Neuronal stem cell (in vitro differentiated cells): ENCODE data around the gene HSD17B2.
A peak's percentile ranks its signal among the peaks of the same experiment; 100 is the strongest.

Source experiments
- DNase-seq: peaks from one replicate; pipeline ENCODE4 v3.0.0-alpha.2; 2013; ENCODE audit warnings: low spot score
- H2AFZ ChIP-seq: one replicate; pipeline ENCODE4 v1.6.1; 2013; ENCODE audit warnings: mild to moderate bottlenecking, low read length, inconsistent platforms
- H2AK5ac ChIP-seq: 2 replicates; pipeline ENCODE4 v1.6.1; 2013; ENCODE audit warnings: low read depth, mild to moderate bottlenecking, inconsistent platforms, low read length, moderate library complexity, mixed read lengths
- H2BK120ac ChIP-seq: 2 replicates; pipeline ENCODE4 v1.6.1; 2013; ENCODE audit warnings: low read depth, mild to moderate bottlenecking, inconsistent platforms, low read length, moderate library complexity, mixed read lengths
- H2BK12ac ChIP-seq: one replicate; pipeline ENCODE4 v1.6.1; 2013; ENCODE audit warnings: low read length, inconsistent platforms
- H2BK15ac ChIP-seq: 2 replicates; pipeline ENCODE4 v1.6.1; 2013; ENCODE audit warnings: mild to moderate bottlenecking, low read length, inconsistent platforms, mixed read lengths
- H2BK5ac ChIP-seq: one replicate; pipeline ENCODE4 v1.6.1; 2013; ENCODE audit warnings: inconsistent platforms, mild to moderate bottlenecking, low read length, moderate library complexity
- H3K14ac ChIP-seq: one replicate; pipeline ENCODE4 v1.6.1; 2013; ENCODE audit warnings: low read length, inconsistent platforms
- H3K18ac ChIP-seq: 2 replicates; pipeline ENCODE4 v1.6.1; 2013; ENCODE audit warnings: low read length, inconsistent platforms
- H3K23ac ChIP-seq: 2 replicates; pipeline ENCODE4 v1.6.1; 2013; ENCODE audit warnings: low read depth, mild to moderate bottlenecking, mixed read lengths, low read length, inconsistent platforms; ENCODE audit not compliant: poor library complexity
- H3K27ac ChIP-seq: replicated peaks from 3 replicates; pipeline ENCODE4 v1.5.1; 2013; ENCODE audit warnings: low read length, inconsistent platforms
- H3K27me3 ChIP-seq, 3 experiments: 2 replicates each; pipeline ENCODE4 v1.6.1; 2013; ENCODE audit warnings: low read length in 3 of 3, mild to moderate bottlenecking in 2 of 3, inconsistent platforms in 1 of 3, low read depth in 1 of 3, mixed read lengths in 1 of 3, moderate library complexity in 1 of 3; ENCODE audit not compliant: control insufficient read depth in 3 of 3, insufficient read depth in 3 of 3
- H3K36me3 ChIP-seq, 2 donors: replicated peaks in 1 of 2; 2 replicates each; pipeline ENCODE4 v1.6.1; 2013; ENCODE audit warnings: low read length in 2 of 2; ENCODE audit not compliant: control insufficient read depth in 2 of 2, insufficient read depth in 2 of 2
- H3K4ac ChIP-seq: 2 replicates; pipeline ENCODE4 v1.6.1; 2013; ENCODE audit warnings: inconsistent platforms, mild to moderate bottlenecking, low read length, moderate library complexity
- H3K4me1 ChIP-seq, 2 donors: 1 replicate in 1 of 2; 2 replicates in 1 of 2; pipeline ENCODE4 v1.6.1; 2013; ENCODE audit warnings: low read length in 2 of 2, low read depth in 1 of 2; ENCODE audit not compliant: control insufficient read depth in 2 of 2, insufficient read depth in 1 of 2
- H3K4me2 ChIP-seq: one replicate; pipeline ENCODE4 v1.6.1; 2013; ENCODE audit warnings: mild to moderate bottlenecking, low read length, inconsistent platforms; ENCODE audit not compliant: insufficient read depth, poor library complexity, severe bottlenecking
- H3K4me3 ChIP-seq, 2 donors: 2 replicates each; pipeline ENCODE4 v1.5.1; 2013; ENCODE audit warnings: low read length in 2 of 2, mild to moderate bottlenecking in 2 of 2, inconsistent platforms in 1 of 2, moderate library complexity in 1 of 2
- H3K79me1 ChIP-seq: one replicate; pipeline ENCODE4 v1.6.1; 2013; ENCODE audit warnings: low read depth, mild to moderate bottlenecking, inconsistent platforms, low read length, moderate library complexity
- H3K9ac ChIP-seq: one replicate; pipeline ENCODE4 v1.6.1; 2013; ENCODE audit warnings: mild to moderate bottlenecking, low read depth, low read length, inconsistent platforms; ENCODE audit not compliant: poor library complexity
- H3K9me3 ChIP-seq, 2 donors: replicated peaks in 1 of 2; 2 replicates each; pipeline versions ENCODE3 to v1.6.1; 2013; ENCODE audit warnings: low read length in 2 of 2, mild to moderate bottlenecking in 2 of 2, inconsistent platforms in 1 of 2, low read depth in 1 of 2, mixed read lengths in 1 of 2, moderate library complexity in 1 of 2; ENCODE audit not compliant: control insufficient read depth in 2 of 2, insufficient read depth in 1 of 2
- H4K8ac ChIP-seq: one replicate; pipeline ENCODE4 v1.6.1; 2013; ENCODE audit warnings: low read depth, mild to moderate bottlenecking, inconsistent platforms, low read length, moderate library complexity
- H4K91ac ChIP-seq: one replicate; pipeline ENCODE4 v1.6.1; 2013; ENCODE audit warnings: low read length, low read depth, mild to moderate bottlenecking, inconsistent platforms; ENCODE audit not compliant: poor library complexity
- WGBS, 2 donors: extraction: QIAGEN DNeasy Blood & Tissue Kit; methylation state at CpG; one replicate each; pipeline ENCODE4 v1.1.7; 2013; ENCODE audit warnings: missing lambda C conversion rate in 2 of 2, mixed read lengths in 1 of 2; ENCODE audit not compliant: insufficient read length in 2 of 2, insufficient replicate concordance in 1 of 2; ENCODE audit errors: extremely low coverage in 2 of 2; 5-methylcytosine and 5-hydroxymethylcytosine counted together

Gene HSD17B2

DNA sequence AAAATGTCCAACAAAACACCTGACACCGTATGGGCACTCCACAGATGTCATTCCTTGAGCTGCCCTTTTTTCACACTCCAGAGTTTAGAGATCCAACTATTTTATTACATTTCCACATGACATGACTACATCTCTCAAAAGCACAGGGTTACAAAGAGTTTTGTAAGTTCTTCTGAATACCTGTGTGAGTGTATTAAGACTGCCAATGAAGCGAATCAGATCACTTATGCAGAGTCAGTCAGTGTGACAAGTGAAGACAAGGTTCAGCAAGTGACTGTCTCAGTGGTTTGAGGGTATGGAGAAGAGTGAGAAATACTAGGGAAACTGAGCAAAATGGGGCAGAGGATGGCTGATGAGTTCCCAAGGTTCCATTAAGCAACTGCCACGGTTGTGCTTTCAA, 32.2 kb upstream of the HSD17B2 start:
- H3K36me3 ChIP-seq: no peaks in the 10 kb centered on the region
- no peak for DNase-seq
- H3K9me3 ChIP-seq: peaks cover 0 to 4% of the 10 kb centered on the region in 2 donors
- H3K23ac ChIP-seq: no peak overlapping the region
- no peak overlapping the region for H2BK120ac ChIP-seq
- no peaks in the 10 kb centered on the region for H3K27me3 ChIP-seq
- WGBS, 2 donors: no CpG with 5 or more reads among the region's 3 CpGs
- H3K9ac ChIP-seq: no peak overlapping the region
- H2BK12ac ChIP-seq: no peak overlapping the region
- H4K91ac ChIP-seq: no peak overlapping the region
- H3K4me1 ChIP-seq: no peaks in the 10 kb centered on the region
- no peaks in the 10 kb centered on the region for H3K79me1 ChIP-seq
- no peak overlapping the region for H2BK15ac ChIP-seq
- H4K8ac ChIP-seq: no peak overlapping the region
- H2AK5ac ChIP-seq: no peak overlapping the region
- H3K18ac ChIP-seq: no peak overlapping the region
- H3K4me3 ChIP-seq: no peak overlapping the region
- no peak overlapping the region for H2BK5ac ChIP-seq
- no peak overlapping the region for H2AFZ ChIP-seq
- H3K4me2 ChIP-seq: no peak overlapping the region
- no peak overlapping the region for H3K27ac ChIP-seq
- no peak overlapping the region for H3K14ac ChIP-seq
- H3K4ac ChIP-seq: no peak overlapping the region

DNA sequence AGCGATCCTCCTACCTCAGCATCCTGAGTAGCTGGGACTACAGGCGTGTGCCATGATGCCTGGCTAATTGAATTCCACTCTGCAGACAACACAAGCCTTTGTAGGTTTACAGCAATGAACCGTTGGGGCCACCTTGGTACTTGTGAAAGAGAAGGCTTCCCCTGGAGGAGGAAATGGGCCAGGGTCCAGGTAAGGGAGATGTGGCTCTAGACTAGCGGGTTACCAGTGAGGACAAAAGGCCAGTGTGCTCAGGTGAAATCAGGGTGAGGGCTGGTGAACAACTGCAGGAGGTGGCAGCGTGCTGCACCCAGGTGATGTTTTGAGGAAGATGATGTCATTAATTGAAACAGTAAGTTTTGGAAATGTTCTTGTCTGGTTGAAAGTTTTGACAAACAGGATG, 30.5 kb upstream of the HSD17B2 start:
- Histone ChIP-seq H3K14ac (no peak overlapping the region), H2AFZ (no peak overlapping the region), H3K4me2 (no peak overlapping the region), H2BK120ac (no peak overlapping the region), H3K27ac (no peak overlapping the region), H3K4me1 (no peaks in the 10 kb centered on the region), H3K36me3 (no peaks in the 10 kb centered on the region), H2BK12ac (no peak overlapping the region), H3K9me3 (peaks cover 7% of the 10 kb centered on the region in 2 donors), H4K8ac (no peak overlapping the region), H3K27me3 (peaks cover 0 to 3% (median 0%) of the 10 kb centered on the region in 3 experiments), H2BK5ac (no peak overlapping the region), H3K4ac (no peak overlapping the region), H2AK5ac (no peak overlapping the region), H3K4me3 (no peak overlapping the region), H2BK15ac (no peak overlapping the region), H3K9ac (no peak overlapping the region), H4K91ac (no peak overlapping the region), H3K79me1 (no peaks in the 10 kb centered on the region), H3K23ac (no peak overlapping the region), H3K18ac (peak overlapping the region; percentile 70)
- no peak for DNase-seq
- no CpG with 5 or more reads among the region's 5 CpGs for WGBS, 2 donors

DNA sequence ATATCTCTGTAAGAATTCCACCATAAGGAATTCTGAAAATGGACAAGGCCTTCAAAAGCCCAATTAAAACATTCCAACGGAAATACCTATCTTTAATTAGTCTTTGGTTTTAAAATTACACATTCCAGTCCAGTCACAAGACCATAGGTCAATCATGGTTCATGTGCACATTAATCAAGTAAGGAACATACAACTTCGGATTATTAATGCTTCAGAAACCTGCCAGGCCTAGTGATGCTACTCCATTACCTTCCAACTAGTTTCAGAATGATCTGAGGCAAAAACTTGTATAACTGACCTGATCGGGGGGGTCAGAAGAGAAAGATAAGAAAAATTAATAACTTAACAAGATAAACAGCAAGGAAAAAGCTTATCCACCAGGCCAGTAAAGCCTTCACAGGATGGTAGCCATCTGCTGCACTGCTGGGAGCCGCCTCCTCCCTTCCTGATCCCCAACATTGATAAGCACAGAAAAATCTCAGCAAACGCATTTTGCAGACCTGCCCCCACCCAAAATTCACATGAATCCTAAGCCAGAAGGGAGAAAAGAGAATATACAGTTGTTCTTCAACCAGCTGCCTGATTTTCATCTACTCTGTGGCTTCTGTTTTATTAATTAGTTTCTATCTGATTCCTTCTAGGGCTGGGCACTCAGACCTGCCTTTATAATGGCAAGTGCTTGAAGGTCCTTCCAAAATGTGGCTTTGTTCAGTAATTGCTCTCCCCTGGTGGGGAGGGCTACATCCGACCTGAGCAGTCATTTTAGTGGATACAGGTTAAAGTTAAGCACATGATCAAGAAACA, 29.8 kb upstream of the HSD17B2 start:
- H3K4me1 ChIP-seq: no peaks in the 10 kb centered on the region
- H3K9ac ChIP-seq: no peak overlapping the region
- DNase-seq: no peak
- H4K91ac ChIP-seq: no peak overlapping the region
- H3K18ac ChIP-seq: no peak overlapping the region
- H2BK120ac ChIP-seq: no peak overlapping the region
- no CpG with 5 or more reads among the region's 6 CpGs for WGBS, 2 donors
- H2BK5ac ChIP-seq: no peak overlapping the region
- no peaks in the 10 kb centered on the region for H3K79me1 ChIP-seq
- H3K27ac ChIP-seq: no peak overlapping the region
- H4K8ac ChIP-seq: no peak overlapping the region
- H3K14ac ChIP-seq: no peak overlapping the region
- no peak overlapping the region for H3K4me2 ChIP-seq
- H3K27me3 ChIP-seq: peaks cover 0 to 3% (median 0%) of the 10 kb centered on the region in 3 experiments
- peaks cover 7% of the 10 kb centered on the region in 2 donors for H3K9me3 ChIP-seq
- H2AK5ac ChIP-seq: no peak overlapping the region
- no peak overlapping the region for H2AFZ ChIP-seq
- no peak overlapping the region for H3K23ac ChIP-seq
- H3K4ac ChIP-seq: no peak overlapping the region
- H3K36me3 ChIP-seq: no peaks in the 10 kb centered on the region
- no peak overlapping the region for H2BK12ac ChIP-seq
- H2BK15ac ChIP-seq: no peak overlapping the region
- no peak overlapping the region for H3K4me3 ChIP-seq

DNA sequence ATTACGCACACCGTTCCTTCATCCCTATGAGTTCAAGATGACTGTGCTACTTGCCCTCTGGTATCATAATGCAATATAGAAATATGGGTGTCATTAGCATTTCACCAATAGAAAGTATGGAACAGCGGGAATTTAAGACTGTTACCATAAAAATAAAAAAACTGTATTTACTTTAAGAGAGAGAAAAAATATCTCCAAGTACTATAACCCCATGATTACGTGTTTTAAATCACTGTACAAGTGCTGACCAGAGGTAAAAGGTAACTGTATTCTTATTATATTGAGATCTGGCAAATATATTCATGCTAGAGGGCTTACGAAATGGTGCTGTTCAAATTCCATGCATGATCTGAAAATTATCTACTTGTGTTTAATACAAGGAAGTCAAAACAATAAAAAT, 29.0 kb upstream of the HSD17B2 start:
- Histone ChIP-seq H2BK12ac (no peak overlapping the region), H3K9ac (no peak overlapping the region), H3K9me3 (peaks cover 7% of the 10 kb centered on the region in 2 donors), H2BK15ac (no peak overlapping the region), H3K18ac (no peak overlapping the region), H3K27ac (no peak overlapping the region), H3K23ac (no peak overlapping the region), H2AK5ac (no peak overlapping the region), H4K8ac (no peak overlapping the region), H3K4me2 (no peak overlapping the region), H3K27me3 (peaks cover 0 to 3% (median 0%) of the 10 kb centered on the region in 3 experiments), H3K4me3 (no peak overlapping the region), H3K4ac (no peak overlapping the region), H4K91ac (no peak overlapping the region), H3K4me1 (no peaks in the 10 kb centered on the region), H2AFZ (no peak overlapping the region), H3K79me1 (no peaks in the 10 kb centered on the region), H2BK5ac (no peak overlapping the region), H2BK120ac (no peak overlapping the region), H3K36me3 (no peaks in the 10 kb centered on the region), H3K14ac (no peak overlapping the region)
- no peak for DNase-seq
- no CpG with 5 or more reads among the region's 5 CpGs for WGBS, 2 donors
